Epithelial cell of esophagus (primary cell): ENCODE data around the gene ZNF335.
A peak's percentile ranks its signal among the peaks of the same experiment; 100 is the strongest.
"Not testable (repeated sequence)": the region's sequence is repeated elsewhere in the genome, so short reads cannot be mapped to it uniquely, and the experiment has no call there.

ENCODE experiments used
- DNase-seq: peaks from one replicate; pipeline ENCODE4 v3.0.0; 2010; ENCODE audit warnings: low read depth
- H3K4me3 ChIP-seq: 2 replicates; pipeline ENCODE4 v1.5.1; 2011; ENCODE audit warnings: mild to moderate bottlenecking, low read length, control low read depth
- TF ChIP-seq, protein P1 (sequence below): IDR thresholded peaks from 2 replicates; pipeline ENCODE4 v1.5.1; 2011; ENCODE audit warnings: low read depth, mild to moderate bottlenecking, low read length, control low read depth, inconsistent platforms; ENCODE audit not compliant: insufficient read depth; ENCODE audit errors: missing control alignments

ZNF335 gene

GRCh38 chr20:45994761-45995493, 22.9 kb upstream of the ZNF335 start:
- DNase-seq = peak; percentile 52
- TF ChIP-seq, protein P1, sequence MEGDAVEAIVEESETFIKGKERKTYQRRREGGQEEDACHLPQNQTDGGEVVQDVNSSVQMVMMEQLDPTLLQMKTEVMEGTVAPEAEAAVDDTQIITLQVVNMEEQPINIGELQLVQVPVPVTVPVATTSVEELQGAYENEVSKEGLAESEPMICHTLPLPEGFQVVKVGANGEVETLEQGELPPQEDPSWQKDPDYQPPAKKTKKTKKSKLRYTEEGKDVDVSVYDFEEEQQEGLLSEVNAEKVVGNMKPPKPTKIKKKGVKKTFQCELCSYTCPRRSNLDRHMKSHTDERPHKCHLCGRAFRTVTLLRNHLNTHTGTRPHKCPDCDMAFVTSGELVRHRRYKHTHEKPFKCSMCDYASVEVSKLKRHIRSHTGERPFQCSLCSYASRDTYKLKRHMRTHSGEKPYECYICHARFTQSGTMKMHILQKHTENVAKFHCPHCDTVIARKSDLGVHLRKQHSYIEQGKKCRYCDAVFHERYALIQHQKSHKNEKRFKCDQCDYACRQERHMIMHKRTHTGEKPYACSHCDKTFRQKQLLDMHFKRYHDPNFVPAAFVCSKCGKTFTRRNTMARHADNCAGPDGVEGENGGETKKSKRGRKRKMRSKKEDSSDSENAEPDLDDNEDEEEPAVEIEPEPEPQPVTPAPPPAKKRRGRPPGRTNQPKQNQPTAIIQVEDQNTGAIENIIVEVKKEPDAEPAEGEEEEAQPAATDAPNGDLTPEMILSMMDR = no peak
- no peak overlapping the region for H3K4me3 ChIP-seq

DNA sequence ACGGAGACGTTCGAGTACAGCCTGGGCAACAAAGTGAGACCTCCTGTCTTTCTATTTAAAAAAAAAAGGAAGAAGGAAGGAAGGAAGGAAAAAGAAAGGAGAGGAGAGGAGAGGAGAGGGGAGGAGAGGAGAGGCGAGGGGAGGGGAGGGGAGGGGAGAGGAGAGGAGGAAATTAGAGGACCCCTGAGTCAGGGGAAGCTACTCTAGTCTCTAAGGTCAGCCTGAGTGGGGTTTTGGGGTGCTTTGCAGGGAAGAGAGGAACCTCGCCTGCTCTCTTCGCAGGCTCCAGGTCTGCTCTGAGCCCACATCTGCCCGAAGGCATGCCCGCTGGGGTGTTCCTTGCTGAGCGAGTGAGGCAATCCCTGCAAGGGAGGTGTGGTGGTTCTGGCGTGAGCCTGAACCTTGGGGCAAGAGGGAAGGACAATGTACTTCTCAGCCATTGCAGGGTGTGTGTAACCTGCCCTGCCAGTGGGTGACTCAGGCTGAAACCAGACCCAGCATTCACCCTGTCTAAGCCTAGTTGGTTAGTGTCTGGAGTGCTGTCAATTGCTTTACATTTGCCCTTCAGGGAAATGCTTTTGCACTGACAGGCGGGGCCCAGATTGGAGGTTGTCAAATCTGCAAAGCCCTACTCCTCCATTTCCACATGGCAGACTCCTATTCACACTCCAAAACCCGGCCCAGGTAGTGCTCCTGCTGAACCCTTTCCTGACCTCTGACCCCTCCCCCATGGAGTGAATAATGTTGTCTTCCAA, 21.4 kb upstream of the ZNF335 start:
- TF ChIP-seq, protein P1 = no peak
- peak; percentile 100 for DNase-seq
- H3K4me3 ChIP-seq = no peak overlapping the region

- no peak overlapping the region for H3K4me3 ChIP-seq
- DNase-seq = no peak
- TF ChIP-seq, protein P1 = no peak
Measured at GRCh38 chr20:45991616-45992015, 19.6 kb upstream of the ZNF335 start.

- not testable (repeated sequence) for H3K4me3 ChIP-seq, DNase-seq
Measured at GRCh38 chr20:45988830-45989229, 16.8 kb upstream of the ZNF335 start.

- peak; percentile 68 for DNase-seq
- TF ChIP-seq, protein P1 = peak; percentile 83
- H3K4me3 ChIP-seq = no peak overlapping the region
Measured at GRCh38 chr20:45987108-45987780, 15.2 kb upstream of the ZNF335 start.

GRCh38 chr20:45985573-45985972, 13.6 kb upstream of the ZNF335 start:
- TF ChIP-seq, protein P1 = peak; percentile 45
- no peak overlapping the region for H3K4me3 ChIP-seq
- peak; percentile 42 for DNase-seq

GRCh38 chr20:45983279-45983743, 11.3 kb upstream of the ZNF335 start:
- H3K4me3 ChIP-seq = no peak overlapping the region
- TF ChIP-seq, protein P1 = no peak
- peak; percentile 34 for DNase-seq
